Gastroesophageal sphincter (tissue), 4 donors: ENCODE results near the gene PCSK5. TPM values are rescaled to one million over a fixed set of nuclear protein-coding genes. Genes with fewer than 3 reads are reported as not detected.

ENCODE experiments used
- ATAC-seq: fragments of 150-250 bp; one replicate; pipeline ENCODE4 v1.9.1; 2016; ENCODE audit warnings: mild to moderate bottlenecking, moderate library complexity
- H3K27ac ChIP-seq, 4 donors: fragments of 200-600 bp; sonication (generic) in 3 of 4; 1 replicate in 3 of 4; 2 replicates in 1 of 4; pipeline ENCODE4 v1.5.1; 2016 to 2019
- H3K27me3 ChIP-seq: fragments of 200-600 bp; sonication (generic); one replicate; pipeline ENCODE4 v1.5.1; 2019
- H3K36me3 ChIP-seq, 2 donors: fragments of 200-600 bp; sonication (generic); one replicate each; pipeline ENCODE4 v1.5.1; 2019; ENCODE audit warnings: control low read depth in 1 of 2
- H3K4me1 ChIP-seq, 3 donors: fragments of 200-600 bp; sonication (generic); 1 replicate in 2 of 3; 2 replicates in 1 of 3; pipeline ENCODE4 v1.5.1; 2016 to 2019; ENCODE audit warnings: control low read depth in 2 of 3
- H3K4me3 ChIP-seq, 2 donors: fragments of 200-600 bp; sonication (generic); one replicate each; pipeline ENCODE4 v1.5.1; 2019; ENCODE audit warnings: mild to moderate bottlenecking in 1 of 2, moderate library complexity in 1 of 2
- H3K9me3 ChIP-seq, 3 donors: fragments of 200-600 bp; sonication (generic); one replicate each; pipeline ENCODE4 v1.5.1; 2017 to 2019; ENCODE audit warnings: control low read depth in 2 of 3
- CTCF ChIP-seq, 4 experiments: fragments of 200-600 bp in 2 of 4; fragments of 450-650 bp in 2 of 4; sonication (generic) in 1 of 4; IDR thresholded peaks; one replicate each; pipeline ENCODE4 v1.5.1; 2017 to 2019; ENCODE audit warnings: antibody characterized with exemption in 4 of 4, mild to moderate bottlenecking in 2 of 4, moderate library complexity in 2 of 4
- EP300 ChIP-seq: sonication (generic); formaldehyde crosslinking; IDR thresholded peaks from one replicate; pipeline ENCODE4 v1.6.1; 2017; ENCODE audit warnings: antibody characterized with exemption, mild to moderate bottlenecking
- POLR2A ChIP-seq, 2 donors: fragments of 450-650 bp; IDR thresholded peaks; one replicate each; pipeline ENCODE4 v1.6.1; 2017; ENCODE audit warnings: antibody characterized with exemption in 2 of 2, mild to moderate bottlenecking in 2 of 2, moderate library complexity in 1 of 2
- POLR2AphosphoS5 ChIP-seq: sonication (generic); formaldehyde crosslinking; IDR thresholded peaks from one replicate; pipeline ENCODE4 v1.6.1; 2017; ENCODE audit warnings: antibody characterized with exemption
- WGBS, 2 donors: methylation state at CpG; one replicate each; pipeline ENCODE4 v1.1.5; 2018; ENCODE audit warnings: low coverage in 1 of 2; 5-methylcytosine and 5-hydroxymethylcytosine counted together
- total RNA-seq, 4 donors: library from RNA; depleted of rRNA; stranded (reverse); fragments of >200 nt; gene quantifications; one replicate each; pipeline ENCODE4 v1.1.0, GENCODE V29; 2016

Gene PCSK5
- total RNA-seq, 4 donors from 2014 or later: 20.1 to 37.3 (median 28.1) TPM

- TF ChIP-seq POLR2AphosphoS5 (no peak), EP300 (no peak), CTCF (IDR thresholded peaks at IDR 0.05) (no peak), POLR2A (IDR thresholded peaks at IDR 0.05) (no peak)
- peaks cover 0 to 37% (median 5%) of the 10 kb centered on the region in 3 donors for H3K4me1 ChIP-seq
- no peaks in the 10 kb centered on the region for H3K36me3 ChIP-seq
- H3K27ac ChIP-seq: no peak overlapping the region
- H3K9me3 ChIP-seq: no peaks in the 10 kb centered on the region
- 24 to 39% methylated on average over 3 to 4 of the region's 4 CpGs for WGBS, 2 donors
- no peak overlapping the region for H3K4me3 ChIP-seq
- H3K27me3 ChIP-seq: no peaks in the 10 kb centered on the region
- ATAC-seq: no peak
These were observed 479.1 kb downstream of the PCSK5 start for GRCh38 chr9:76369583-76369982.

DNA sequence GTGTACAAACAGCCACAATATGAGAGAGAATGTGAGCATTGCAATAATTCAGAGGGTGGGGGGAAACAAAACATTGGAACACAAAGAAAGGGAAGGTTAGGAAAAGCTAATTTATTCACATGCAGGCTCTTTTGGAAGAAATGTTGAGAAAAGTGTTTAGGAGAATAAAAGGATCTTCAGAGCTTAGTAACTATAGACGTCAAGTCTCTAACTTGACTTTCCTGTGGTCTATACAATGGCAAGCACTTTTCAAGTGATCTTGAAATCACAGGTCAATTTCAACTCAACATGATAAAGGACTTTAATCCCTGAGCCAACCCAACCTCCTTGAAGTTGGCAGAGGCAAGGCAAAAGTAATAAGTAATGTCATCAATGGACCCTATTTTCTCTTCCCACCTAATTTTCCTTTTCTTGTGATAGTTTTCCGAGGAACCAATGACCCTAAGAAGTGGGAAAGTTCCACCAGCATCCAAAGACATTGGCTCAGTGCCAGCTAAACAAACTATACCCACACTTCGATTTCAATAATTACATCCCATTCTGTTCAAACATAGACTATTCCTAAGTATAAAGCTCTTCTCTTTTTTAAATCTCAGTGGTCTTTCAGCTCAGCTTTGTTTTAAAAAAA is 480.0 kb downstream of the PCSK5 start:
- no peak overlapping the region for H3K4me3 ChIP-seq
- ATAC-seq: no peak
- H3K4me1 ChIP-seq: peaks cover 0 to 46% (median 13%) of the 10 kb centered on the region in 3 donors
- H3K27ac ChIP-seq: no peak overlapping the region
- H3K36me3 ChIP-seq: no peaks in the 10 kb centered on the region
- H3K9me3 ChIP-seq: no peaks in the 10 kb centered on the region
- H3K27me3 ChIP-seq: no peaks in the 10 kb centered on the region
- 72 to 80% methylated on average over 3 of the region's 3 CpGs for WGBS, 2 donors
- TF ChIP-seq POLR2A (IDR thresholded peaks at IDR 0.05): no peak
- no peak for TF ChIP-seq CTCF (IDR thresholded peaks at IDR 0.05)
- TF ChIP-seq POLR2AphosphoS5: no peak
- no peak for TF ChIP-seq EP300

DNA sequence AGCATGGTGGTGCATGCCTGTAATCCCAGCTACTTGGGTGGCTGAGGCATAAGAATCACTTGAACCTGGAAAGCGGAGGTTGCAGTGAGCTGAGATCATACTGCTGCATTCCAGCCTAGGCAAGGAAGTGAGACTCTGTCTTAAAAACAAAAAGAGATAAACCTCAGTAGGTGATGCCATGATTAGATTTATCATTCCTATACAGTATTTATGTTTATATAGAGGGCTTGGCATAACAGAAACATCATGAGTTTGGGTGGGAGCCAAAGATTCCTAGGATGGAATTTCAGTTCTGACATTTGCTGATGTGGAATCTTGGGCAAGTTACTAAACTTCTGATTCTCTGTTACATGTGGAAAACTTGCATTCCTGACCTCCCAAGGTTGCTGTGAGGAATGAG is 481.4 kb downstream of the PCSK5 start:
- no peak for TF ChIP-seq POLR2A (IDR thresholded peaks at IDR 0.05)
- no peak for TF ChIP-seq CTCF (IDR thresholded peaks at IDR 0.05)
- no peak for TF ChIP-seq POLR2AphosphoS5
- TF ChIP-seq EP300: no peak
- Histone ChIP-seq H3K9me3 (no peaks in the 10 kb centered on the region), H3K27ac (peak overlapping the region in 1 of 4 donors; percentile 22), H3K27me3 (no peaks in the 10 kb centered on the region), H3K4me1 (peaks cover 0 to 52% (median 14%) of the 10 kb centered on the region in 3 donors), H3K4me3 (no peak overlapping the region), H3K36me3 (no peaks in the 10 kb centered on the region)
- 58 to 67% methylated on average over 1 of the region's 1 CpG for WGBS, 2 donors
- ATAC-seq: no peak

DNA sequence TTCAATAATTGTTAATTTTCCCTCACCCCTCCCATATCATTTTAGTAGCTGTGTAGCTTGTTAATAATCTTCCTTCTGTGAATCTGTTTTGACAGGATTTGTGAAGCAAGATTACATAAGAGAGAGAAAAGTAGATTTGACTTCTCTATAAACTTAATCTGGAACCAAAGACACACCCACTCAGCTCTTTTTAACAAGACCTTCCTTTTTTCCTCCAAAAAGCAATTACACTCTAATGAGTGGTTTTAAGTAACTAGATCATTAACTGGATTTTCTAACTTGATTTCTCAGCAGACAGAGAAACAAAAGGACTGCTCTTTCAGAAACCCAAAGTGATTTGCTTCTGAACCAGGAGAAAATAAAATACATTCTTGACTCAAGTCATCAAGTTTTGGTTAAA is 481.9 kb downstream of the PCSK5 start:
- Histone ChIP-seq H3K9me3 (no peaks in the 10 kb centered on the region), H3K36me3 (no peaks in the 10 kb centered on the region), H3K27ac (peak overlapping the region in 3 of 4 donors; percentile 22 to 71 (median 59)), H3K4me1 (peaks cover 0 to 52% (median 14%) of the 10 kb centered on the region in 3 donors), H3K27me3 (no peaks in the 10 kb centered on the region), H3K4me3 (no peak overlapping the region)
- no peak for TF ChIP-seq POLR2A (IDR thresholded peaks at IDR 0.05)
- TF ChIP-seq POLR2AphosphoS5: no peak
- TF ChIP-seq EP300: no peak
- no peak for TF ChIP-seq CTCF (IDR thresholded peaks at IDR 0.05)
- ATAC-seq: no peak

DNA sequence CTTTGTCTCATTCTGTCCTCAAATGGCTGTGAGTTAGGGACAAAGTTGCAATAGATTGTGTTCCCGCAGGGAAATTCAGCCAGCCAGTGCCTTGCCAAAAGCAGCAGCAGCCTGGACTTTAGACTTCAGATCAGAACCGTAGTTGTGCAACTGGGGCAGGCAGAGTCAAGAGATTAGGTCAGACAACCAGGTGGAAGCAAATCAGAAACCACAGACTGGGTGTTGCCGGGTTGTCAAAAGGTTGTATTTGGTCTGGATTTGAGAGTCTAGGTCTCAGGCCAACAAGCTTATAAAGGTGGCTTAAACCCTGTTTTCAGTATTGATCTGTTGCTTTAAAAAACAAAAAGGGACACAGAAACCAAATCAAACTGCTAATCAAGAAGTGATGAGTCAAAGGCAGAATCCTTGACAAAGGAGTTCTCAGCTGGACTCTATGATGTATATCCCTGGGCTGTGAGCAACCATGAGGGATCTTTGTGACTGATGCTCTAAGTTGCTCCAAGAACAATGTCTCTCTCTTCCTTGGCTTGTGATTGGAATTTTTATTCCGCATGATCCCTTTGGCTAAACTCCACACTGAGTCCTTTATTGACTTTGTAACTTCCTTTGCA is 482.8 kb downstream of the PCSK5 start:
- H3K4me1 ChIP-seq: peaks cover 0 to 52% (median 14%) of the 10 kb centered on the region in 3 donors
- TF ChIP-seq POLR2A (IDR thresholded peaks at IDR 0.05) (no peak), POLR2AphosphoS5 (peak; percentile 29)
- whole genome bisulfite sequencing, 2 donors: 44 to 47% methylated on average over 4 of the region's 4 CpGs
- H3K27me3 ChIP-seq: no peaks in the 10 kb centered on the region
- ATAC-seq: peak; percentile 79
- no peaks in the 10 kb centered on the region for H3K9me3 ChIP-seq
- no peak overlapping the region for H3K4me3 ChIP-seq
- no peaks in the 10 kb centered on the region for H3K36me3 ChIP-seq
- H3K27ac ChIP-seq: peak overlapping the region in 3 of 4 donors; percentile 22 to 71 (median 59)
